HG02852 (cell line): Measurements from ENCODE around the gene KRT24.
"Not testable (repeated sequence)": the region's sequence is repeated elsewhere in the genome, so short reads cannot be mapped to it uniquely, and the experiment has no call there.

Source experiments
- ATAC-seq: cut with Tn5 transposase; IDR thresholded peaks from one replicate; pipeline ENCODE4 v1.9.1; 2021; ENCODE audit warnings: mild to moderate bottlenecking, moderate library complexity; ENCODE audit not compliant: unreplicated experiment

KRT24 gene

GRCh38 chr17:40703652-40704051 lies at the start of gene KRT24:
Gene KRT24, minus strand, starts transcription at chr17:40703752. Its CDS starts 59 bp downstream, at chr17:40703693.
- no peak for ATAC-seq

GRCh38 chr17:40751065-40751464 lies 47.5 kb upstream of the KRT24 start:
- ATAC-seq: no peak

DNA sequence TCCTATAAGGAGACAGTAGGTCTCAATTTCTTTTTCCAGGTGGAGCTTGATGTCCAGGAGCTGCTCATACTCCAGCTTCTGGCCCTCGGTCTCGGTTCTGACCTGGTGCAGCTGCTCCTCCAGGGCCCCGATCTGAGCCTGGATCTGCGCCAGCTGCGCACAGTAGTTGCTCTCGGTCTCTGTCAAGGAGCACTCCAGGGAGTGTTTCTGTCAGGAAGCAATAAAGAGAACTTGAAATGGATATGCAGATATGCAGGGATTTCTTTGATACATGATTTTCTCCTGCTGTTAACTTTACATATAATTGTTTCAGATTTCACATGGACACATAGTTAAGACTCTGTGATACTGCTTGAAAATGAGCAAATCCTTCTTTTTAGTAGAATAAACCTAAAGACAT lies 46.8 kb upstream of the KRT24 start:
- ATAC-seq: no peak

GRCh38 chr17:40748666-40749065 lies 45.1 kb upstream of the KRT24 start:
- not testable (repeated sequence) for ATAC-seq

GRCh38 chr17:40738553-40738952 lies 35.0 kb upstream of the KRT24 start:
- ATAC-seq: no peak

DNA sequence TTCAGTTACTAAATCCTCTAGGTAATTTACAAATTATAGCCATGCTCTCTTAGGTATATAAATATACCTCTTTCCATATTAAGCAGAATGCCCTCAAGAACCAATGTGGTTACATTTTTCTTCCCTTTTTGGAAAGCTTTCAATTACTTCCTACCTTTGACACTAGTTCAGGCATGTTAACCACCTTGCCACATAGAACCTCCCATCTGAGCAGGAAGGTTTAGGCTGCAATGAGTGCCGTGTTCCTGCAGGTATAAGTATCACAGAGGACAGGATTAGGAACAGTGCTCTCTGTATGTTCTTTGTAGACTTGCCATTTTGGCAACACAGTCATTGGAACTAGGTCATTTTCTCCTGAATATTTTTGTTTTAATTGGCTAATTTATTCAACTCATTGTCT lies 31.5 kb upstream of the KRT24 start:
- ATAC-seq: no peak

GRCh38 chr17:40734018-40734417 lies 30.5 kb upstream of the KRT24 start:
- no peak for ATAC-seq

- ATAC-seq: no peak
Measured at GRCh38 chr17:40730970-40731369, 27.4 kb upstream of the KRT24 start.

- ATAC-seq: no peak
Measured at GRCh38 chr17:40727447-40728231, 24.1 kb upstream of the KRT24 start.

- ATAC-seq: no peak
Measured at GRCh38 chr17:40726919-40727318, 23.4 kb upstream of the KRT24 start.

- no peak for ATAC-seq
Measured at GRCh38 chr17:40724656-40725055, 21.1 kb upstream of the KRT24 start.

GRCh38 chr17:40722241-40722640 lies 18.7 kb upstream of the KRT24 start:
- ATAC-seq: no peak

GRCh38 chr17:40720899-40721298 lies 17.3 kb upstream of the KRT24 start:
- no peak for ATAC-seq

DNA sequence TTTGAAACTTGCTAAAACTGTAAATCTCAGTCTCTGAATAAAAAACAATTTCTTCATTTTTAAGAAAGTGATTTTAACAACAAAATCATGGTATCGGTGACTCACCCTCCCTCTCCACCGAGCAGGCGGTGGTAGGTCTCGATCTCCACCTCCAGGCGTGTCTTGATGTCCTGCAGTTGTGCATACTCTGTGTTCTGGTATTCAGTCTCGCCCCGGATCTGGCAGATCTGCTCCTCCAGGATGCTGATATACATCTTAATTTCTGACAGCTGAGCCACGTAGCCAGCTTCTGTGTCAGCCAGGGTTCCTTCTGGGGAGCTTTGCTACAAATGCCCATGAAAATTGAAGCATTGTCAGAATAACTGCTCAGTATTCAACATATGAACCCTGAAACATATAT lies 15.4 kb upstream of the KRT24 start:
- ATAC-seq: no peak

- ATAC-seq: no peak
Measured at GRCh38 chr17:40717776-40718175, 14.2 kb upstream of the KRT24 start.

DNA sequence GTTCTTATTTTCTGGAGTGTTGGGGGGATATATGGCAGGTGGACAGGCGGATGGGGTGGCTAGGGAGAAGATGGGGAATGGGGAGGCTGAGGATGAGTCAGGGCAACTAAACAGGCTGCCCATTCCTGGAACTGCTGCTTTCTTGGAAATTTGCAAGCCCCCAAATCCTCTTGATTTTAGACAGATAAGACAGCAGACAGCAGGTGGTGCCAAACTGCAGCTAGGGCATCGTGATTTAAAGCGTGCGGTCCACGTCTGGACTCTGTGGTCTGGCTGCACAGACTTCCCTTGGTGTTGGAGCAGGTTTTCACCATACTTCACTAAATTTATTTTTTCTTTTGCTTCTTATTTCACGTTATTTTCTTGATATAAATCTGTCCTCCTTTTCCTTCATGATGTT lies 10.9 kb upstream of the KRT24 start:
- ATAC-seq: no peak

DNA sequence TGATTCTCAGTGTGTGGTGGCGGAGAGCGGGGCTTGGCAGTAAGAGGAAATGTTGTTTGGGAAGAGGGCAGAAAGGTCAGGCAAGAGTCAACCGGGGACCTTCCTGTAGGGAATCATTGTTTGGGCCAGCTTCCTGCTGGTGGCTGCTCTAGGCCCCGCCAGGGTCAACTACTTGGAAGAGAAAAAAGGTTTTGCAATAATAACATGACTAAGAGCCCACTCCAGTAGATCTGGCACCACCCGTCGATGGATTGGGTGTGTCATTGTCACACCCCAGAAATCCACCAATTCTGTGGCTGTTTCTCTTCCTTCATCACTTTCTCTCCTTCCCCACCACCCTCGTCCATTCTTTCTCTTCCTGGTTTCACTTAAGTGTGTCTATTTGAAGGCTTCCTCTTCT lies 4.2 kb upstream of the KRT24 start:
- no peak for ATAC-seq

DNA sequence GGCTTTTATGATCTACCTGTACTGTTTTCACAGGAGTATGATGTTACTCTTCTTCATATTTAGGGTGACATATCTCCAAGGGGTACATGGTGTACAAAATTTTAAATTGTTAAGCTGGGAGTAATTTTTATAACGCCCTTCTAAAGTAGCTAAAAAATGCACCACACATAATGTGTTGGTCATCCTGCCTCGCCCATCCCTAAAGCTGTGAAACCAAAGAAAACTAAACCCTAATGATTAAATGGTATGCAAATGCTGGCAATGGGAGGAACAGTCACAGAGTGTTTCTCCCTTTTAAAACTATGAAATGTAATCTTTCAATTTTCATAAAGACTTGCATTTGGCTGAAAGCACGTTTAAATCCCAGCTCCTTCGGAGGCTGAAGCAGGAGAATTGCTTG lies 2.0 kb upstream of the KRT24 start:
- ATAC-seq: no peak

GRCh38 chr17:40702271-40702670 lies 1.3 kb downstream of the KRT24 start:
- ATAC-seq: no peak

DNA sequence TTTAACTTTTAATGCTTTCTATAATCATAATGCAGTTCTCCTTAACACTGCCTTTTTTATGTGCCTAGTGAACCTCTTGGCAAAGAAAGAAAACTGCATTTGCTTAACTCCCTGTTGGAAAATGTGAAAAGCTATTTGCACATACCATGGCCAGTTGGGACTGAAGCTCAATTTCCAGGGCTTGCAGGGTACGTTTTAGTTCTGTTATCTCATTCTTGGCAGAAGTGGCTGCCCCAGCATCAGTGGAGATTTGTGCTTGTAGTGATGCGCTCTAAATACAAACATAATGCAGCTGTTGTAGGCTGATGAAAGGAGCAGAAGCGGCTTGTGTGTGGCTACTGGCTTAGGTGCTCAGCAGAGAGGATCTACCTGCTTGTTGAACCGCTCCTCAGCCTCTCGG lies 3.7 kb downstream of the KRT24 start:
- ATAC-seq: no peak

GRCh38 chr17:40699371-40699770 lies 4.2 kb downstream of the KRT24 start:
- ATAC-seq: no peak

- no peak for ATAC-seq
Measured at GRCh38 chr17:40697297-40697696, 6.3 kb downstream of the KRT24 start.

GRCh38 chr17:40696651-40697072 lies 6.9 kb downstream of the KRT24 start:
- ATAC-seq: no peak
